KMS-11 (cell line): ENCODE results near the gene ZDHHC11.
"Not testable (repeated sequence)": the region's sequence is repeated elsewhere in the genome, so short reads cannot be mapped to it uniquely, and the experiment has no call there.

Source experiments
- H2AFZ ChIP-seq: fragments of 200-600 bp; sonication (generic); 2 replicates; pipeline ENCODE4 v1.6.1; 2016; ENCODE audit warnings: antibody characterized with exemption, mixed run types, low read depth
- H3K27ac ChIP-seq: fragments of 200-600 bp; sonication (generic); 2 replicates; pipeline ENCODE4 v1.6.1; 2016; ENCODE audit warnings: mild to moderate bottlenecking, mixed run types
- H3K27me3 ChIP-seq: fragments of 200-600 bp; sonication (generic); 2 replicates; pipeline ENCODE4 v1.6.1; 2017; ENCODE audit warnings: mild to moderate bottlenecking, low read depth, mixed run types, moderate library complexity; ENCODE audit not compliant: insufficient read depth
- H3K36me3 ChIP-seq: fragments of 200-600 bp; sonication (generic); 2 replicates; pipeline ENCODE4 v1.6.1; 2017; ENCODE audit warnings: mild to moderate bottlenecking, mixed run types; ENCODE audit not compliant: insufficient read depth
- H3K4me1 ChIP-seq: fragments of 200-600 bp; sonication (generic); 2 replicates; pipeline ENCODE4 v1.6.1; 2016; ENCODE audit warnings: mild to moderate bottlenecking, low read depth, mixed run types; ENCODE audit not compliant: poor library complexity, severe bottlenecking
- H3K4me2 ChIP-seq: fragments of 200-600 bp; sonication (generic); 2 replicates; pipeline ENCODE4 v1.7.0; 2016; ENCODE audit warnings: mild to moderate bottlenecking, mixed run types
- H3K4me3 ChIP-seq: fragments of 200-600 bp; sonication (generic); IDR thresholded peaks from 2 replicates; pipeline ENCODE4 v1.6.1; 2017; ENCODE audit warnings: low read depth, low read length, mixed read lengths; ENCODE audit not compliant: insufficient read depth
- H3K79me2 ChIP-seq: fragments of 200-600 bp; sonication (generic); 2 replicates; pipeline ENCODE4 v1.6.1; 2016; ENCODE audit warnings: low read depth, mixed run types; ENCODE audit not compliant: insufficient read depth
- H3K9ac ChIP-seq: fragments of 200-600 bp; sonication (generic); 2 replicates; pipeline ENCODE4 v1.6.1; 2016; ENCODE audit warnings: mild to moderate bottlenecking, mixed run types
- H4K20me1 ChIP-seq: fragments of 200-600 bp; sonication (generic); 2 replicates; pipeline ENCODE4 v1.6.1; 2016; ENCODE audit warnings: mild to moderate bottlenecking, mixed run types; ENCODE audit not compliant: insufficient read depth
- CTCF ChIP-seq: fragments of 200-600 bp; sonication (generic); conservative IDR thresholded peaks from 2 replicates; pipeline ENCODE4 v1.6.1; 2017; ENCODE audit warnings: low read depth, mild to moderate bottlenecking, antibody characterized with exemption, low read length, moderate library complexity, mixed read lengths

Gene ZDHHC11

GRCh38 chr5:848671-849111, 2.1 kb downstream of the ZDHHC11 start:
- TF ChIP-seq CTCF = no peak
- H2AFZ ChIP-seq = no peak overlapping the region
- no peak overlapping the region for H3K27ac ChIP-seq
- H3K4me3 ChIP-seq = no peak overlapping the region
- peaks cover 17% of the 10 kb centered on the region for H3K27me3 ChIP-seq
- no peak overlapping the region for H3K9ac ChIP-seq
- H3K4me2 ChIP-seq = no peak overlapping the region
- H4K20me1 ChIP-seq = no peaks in the 10 kb centered on the region
- H3K79me2 ChIP-seq = no peaks in the 10 kb centered on the region
- H3K36me3 ChIP-seq = no peaks in the 10 kb centered on the region
- H3K4me1 ChIP-seq = no peaks in the 10 kb centered on the region

- H2AFZ ChIP-seq, H3K79me2 ChIP-seq, H3K9ac ChIP-seq, H3K4me3 ChIP-seq, H3K4me2 ChIP-seq, H4K20me1 ChIP-seq, H3K4me1 ChIP-seq, H3K36me3 ChIP-seq, H3K27ac ChIP-seq: not testable (repeated sequence)
- peaks cover 11% of the 10 kb centered on the region for H3K27me3 ChIP-seq
These were observed 3.0 kb downstream of the ZDHHC11 start for GRCh38 chr5:847736-848135.

- not testable (repeated sequence) for H3K27me3 ChIP-seq, H4K20me1 ChIP-seq, H3K27ac ChIP-seq, H3K36me3 ChIP-seq, H3K79me2 ChIP-seq, H3K4me2 ChIP-seq, H3K4me1 ChIP-seq, H3K4me3 ChIP-seq, H3K9ac ChIP-seq, H2AFZ ChIP-seq
These were observed 3.6 kb downstream of the ZDHHC11 start for GRCh38 chr5:847212-847611.

GRCh38 chr5:846602-847091, 4.1 kb downstream of the ZDHHC11 start:
- not testable (repeated sequence) for H3K36me3 ChIP-seq, H3K4me1 ChIP-seq, H4K20me1 ChIP-seq, H2AFZ ChIP-seq, H3K27ac ChIP-seq, H3K27me3 ChIP-seq, H3K79me2 ChIP-seq, H3K9ac ChIP-seq, H3K4me3 ChIP-seq, H3K4me2 ChIP-seq

GRCh38 chr5:845676-846601, 4.8 kb downstream of the ZDHHC11 start:
- H3K4me3 ChIP-seq, H3K27me3 ChIP-seq, H3K9ac ChIP-seq, H3K36me3 ChIP-seq, H3K4me2 ChIP-seq, H3K4me1 ChIP-seq, H2AFZ ChIP-seq, H4K20me1 ChIP-seq, H3K27ac ChIP-seq, H3K79me2 ChIP-seq: not testable (repeated sequence)

GRCh38 chr5:845031-845675, 5.6 kb downstream of the ZDHHC11 start:
- not testable (repeated sequence) for H3K4me3 ChIP-seq, H3K79me2 ChIP-seq, H3K4me2 ChIP-seq, H3K9ac ChIP-seq, H3K27ac ChIP-seq, H4K20me1 ChIP-seq, H3K36me3 ChIP-seq, H3K4me1 ChIP-seq, H3K27me3 ChIP-seq, H2AFZ ChIP-seq

GRCh38 chr5:844426-844825, 6.4 kb downstream of the ZDHHC11 start:
- not testable (repeated sequence) for H3K79me2 ChIP-seq, H3K9ac ChIP-seq, H3K4me2 ChIP-seq, H3K27ac ChIP-seq, H3K4me3 ChIP-seq, H4K20me1 ChIP-seq, H2AFZ ChIP-seq, H3K27me3 ChIP-seq, H3K4me1 ChIP-seq, H3K36me3 ChIP-seq

GRCh38 chr5:843926-844325, 6.9 kb downstream of the ZDHHC11 start:
- not testable (repeated sequence) for H3K4me1 ChIP-seq, H4K20me1 ChIP-seq, H3K79me2 ChIP-seq, H2AFZ ChIP-seq, H3K4me2 ChIP-seq, H3K27me3 ChIP-seq, H3K9ac ChIP-seq, H3K36me3 ChIP-seq, H3K4me3 ChIP-seq, H3K27ac ChIP-seq

- H3K79me2 ChIP-seq, H3K27ac ChIP-seq, H2AFZ ChIP-seq, H3K9ac ChIP-seq, H3K4me3 ChIP-seq, H3K4me1 ChIP-seq, H3K36me3 ChIP-seq, H3K27me3 ChIP-seq, H4K20me1 ChIP-seq, H3K4me2 ChIP-seq: not testable (repeated sequence)
These were observed 7.4 kb downstream of the ZDHHC11 start for GRCh38 chr5:843371-843770.
